GM20431 (cell line): ENCODE measurements around the gene PIGU.

Source experiments
- in situ Hi-C: fragments of 300-500 bp; cut with MseI, MboI; formaldehyde crosslinking; loops from one replicate; pipeline ENCODE4 v1.15.0; 2020; ENCODE audit warnings: low sequenced_read_pairs; ENCODE audit not compliant: unreplicated experiment

PIGU gene

GRCh38 chr20:34581341-34582184, 95.3 kb downstream of the PIGU start:
- in situ Hi-C loops = no loop called here

GRCh38 chr20:34579979-34580940, 96.6 kb downstream of the PIGU start:
- in situ Hi-C loops = no loop called here

DNA sequence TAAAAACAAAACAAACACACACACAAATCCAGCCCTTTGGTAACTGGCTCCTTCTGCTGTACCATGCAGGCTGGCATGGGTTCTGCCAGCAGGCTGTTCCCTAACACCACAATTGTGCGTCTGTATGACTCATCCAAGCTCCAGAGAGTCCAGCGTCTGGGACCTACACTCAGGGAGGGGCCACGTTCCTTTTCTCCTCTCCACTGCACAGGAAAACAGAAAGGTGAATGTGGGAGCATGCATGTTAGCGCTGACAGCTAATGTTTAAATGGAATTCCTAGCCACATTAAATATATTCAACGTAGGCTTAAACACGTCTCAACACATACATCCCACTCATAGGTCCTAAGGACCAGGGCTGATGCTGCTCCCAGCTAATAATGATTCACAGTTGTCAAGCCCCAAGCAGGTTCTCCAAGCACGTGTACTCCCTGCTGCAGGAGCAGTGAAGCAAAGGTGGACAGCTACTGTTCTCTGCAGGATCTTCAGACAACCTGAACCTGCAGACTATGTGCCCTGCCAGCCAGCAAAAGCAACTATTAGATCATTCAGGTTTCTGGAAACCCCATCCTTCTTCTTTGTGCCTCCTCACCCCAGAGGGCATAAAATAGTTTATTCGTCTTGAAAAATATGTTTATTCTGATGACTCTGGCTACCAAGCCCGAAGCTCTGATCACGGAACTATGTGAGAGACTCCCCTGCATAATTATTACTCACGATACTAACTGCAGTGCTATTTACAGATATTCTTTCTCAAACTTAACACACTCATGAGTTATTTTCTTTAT, 97.5 kb downstream of the PIGU start:
- in situ Hi-C loops = no loop called here

DNA sequence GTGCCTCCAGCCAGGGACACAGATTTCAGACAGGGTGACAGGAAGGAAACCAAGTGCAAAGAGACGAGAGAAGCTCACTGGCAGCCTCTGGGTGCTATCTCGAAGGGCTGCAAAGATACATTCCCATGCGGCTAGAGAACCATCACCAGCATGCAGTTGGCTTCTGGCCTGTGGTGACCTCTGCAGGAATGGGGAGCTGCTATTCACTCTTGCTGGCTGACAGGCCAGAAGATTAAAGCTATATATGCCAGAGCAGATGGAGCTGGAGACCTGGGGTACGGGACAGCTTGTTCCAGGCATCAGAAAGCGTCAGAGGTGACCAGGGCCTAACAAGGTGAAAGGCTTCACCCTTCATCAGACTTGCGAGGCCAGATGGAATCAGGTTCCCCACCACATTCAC, 98.4 kb downstream of the PIGU start:
- in situ Hi-C loops = no loop called here

- in situ Hi-C loops = no loop called here
These were observed 98.9 kb downstream of the PIGU start for GRCh38 chr20:34578025-34578424.

GRCh38 chr20:34577061-34577460, 99.8 kb downstream of the PIGU start:
- in situ Hi-C loops = no loop called here

DNA sequence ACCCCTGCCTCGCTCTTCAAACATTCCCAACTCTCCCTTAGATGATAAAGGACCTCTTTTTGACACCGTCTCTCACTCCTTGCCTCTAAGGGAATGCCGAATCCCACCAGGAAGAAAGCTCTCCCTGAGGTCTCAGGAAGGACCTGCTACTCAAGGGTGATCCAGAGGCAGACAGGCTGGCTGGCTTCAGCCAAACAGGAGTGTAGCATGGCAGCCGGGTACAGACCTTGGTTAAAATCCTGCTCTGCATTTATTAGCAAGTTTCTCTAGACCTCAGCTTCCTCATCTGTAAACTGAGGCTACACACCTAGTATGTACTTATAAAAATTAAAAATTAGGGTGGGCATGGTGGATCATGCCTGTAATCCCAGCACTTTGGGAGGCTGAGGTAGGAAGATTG, 101.1 kb downstream of the PIGU start:
- in situ Hi-C loops = no loop called here

DNA sequence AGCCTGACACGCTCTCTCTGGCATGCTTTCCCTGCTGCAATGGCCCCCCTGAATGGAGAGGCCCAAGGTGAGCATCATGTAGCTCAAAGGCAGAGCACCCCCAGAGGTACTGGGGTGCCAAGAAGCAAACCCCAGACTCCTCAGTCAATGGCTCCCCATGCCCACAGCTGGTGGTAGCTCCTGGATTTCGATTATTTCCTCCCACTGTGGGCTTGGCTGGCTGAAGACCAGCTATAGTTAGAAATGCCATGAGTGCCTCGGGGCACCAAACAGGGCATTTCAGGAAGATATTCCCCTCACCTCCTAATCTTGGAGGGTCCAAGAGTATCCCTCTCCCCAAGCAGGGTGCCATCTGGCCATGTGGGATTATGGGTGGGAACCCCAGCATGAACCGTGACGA, 101.6 kb downstream of the PIGU start:
- in situ Hi-C loops = no loop called here

DNA sequence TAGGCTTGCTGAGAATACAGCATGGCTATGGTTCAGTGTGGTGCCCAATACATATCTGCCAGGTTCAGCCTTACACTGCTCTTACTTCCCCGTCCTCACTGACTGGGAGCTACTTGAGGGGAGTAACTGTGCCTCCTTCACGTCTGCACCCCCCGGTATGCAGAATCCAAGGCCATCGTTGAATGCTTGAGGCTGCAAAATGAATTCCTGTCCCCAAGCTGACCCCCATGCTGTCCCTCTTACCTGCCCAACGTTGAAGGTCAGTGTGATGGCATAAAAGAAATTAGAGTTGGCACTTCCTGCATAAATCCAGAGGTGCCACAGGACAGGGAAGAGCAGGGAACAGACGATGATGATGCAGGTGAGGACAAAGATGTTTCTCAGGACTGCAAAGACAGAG, 102.0 kb downstream of the PIGU start:
- in situ Hi-C loops = no loop called here

- in situ Hi-C loops = no loop called here
These were observed 102.5 kb downstream of the PIGU start for GRCh38 chr20:34574426-34574825.

GRCh38 chr20:34573541-34574300, 103.2 kb downstream of the PIGU start:
- in situ Hi-C loops = no loop called here

- in situ Hi-C loops = no loop called here
These were observed 105.1 kb downstream of the PIGU start for GRCh38 chr20:34571753-34572152.

DNA sequence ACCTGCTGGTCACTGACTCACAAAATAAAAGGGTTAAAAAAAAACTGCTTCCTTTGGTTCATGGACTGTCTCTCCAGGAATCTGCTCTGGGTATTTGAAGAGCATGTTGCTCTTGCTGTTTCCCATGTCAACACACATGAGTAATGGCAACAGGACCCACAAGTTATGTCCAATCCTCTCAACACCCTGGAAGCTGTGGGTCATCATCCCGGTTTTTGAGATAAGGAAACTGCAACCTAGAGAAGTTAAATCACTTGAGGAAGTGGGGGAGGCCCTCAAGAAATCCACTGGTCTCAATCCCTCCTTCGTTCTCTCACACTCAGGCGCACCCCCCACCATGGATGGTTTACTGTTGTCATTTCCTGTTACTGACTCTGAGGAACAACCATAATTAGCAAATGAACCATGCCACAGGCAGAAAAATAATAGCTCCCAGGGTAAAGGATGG, 106.0 kb downstream of the PIGU start:
- in situ Hi-C loops = no loop called here

DNA sequence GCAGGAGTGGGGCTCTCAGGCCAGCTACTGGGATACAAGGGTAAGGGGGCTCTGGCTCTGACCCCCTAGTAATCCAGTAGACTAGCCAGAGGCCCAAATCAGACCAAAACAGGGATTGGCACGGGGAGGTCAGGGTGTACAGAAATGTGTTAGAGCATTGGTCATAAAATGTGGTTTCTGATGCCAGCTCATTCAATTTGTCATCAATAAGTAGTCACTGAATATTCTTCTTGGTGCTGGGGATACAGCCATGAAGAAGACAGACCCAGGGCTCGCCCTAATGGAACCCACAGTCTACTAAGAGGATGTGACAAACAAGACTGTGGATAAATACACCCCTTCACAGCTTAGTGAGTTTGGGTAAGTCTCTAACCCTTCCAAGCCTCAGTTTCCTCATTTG, 107.3 kb downstream of the PIGU start:
- in situ Hi-C loops = no loop called here

GRCh38 chr20:34567892-34568865, 108.7 kb downstream of the PIGU start:
- in situ Hi-C loops = no loop called here

GRCh38 chr20:34566978-34567891, 109.7 kb downstream of the PIGU start:
- in situ Hi-C loops = no loop called here

DNA sequence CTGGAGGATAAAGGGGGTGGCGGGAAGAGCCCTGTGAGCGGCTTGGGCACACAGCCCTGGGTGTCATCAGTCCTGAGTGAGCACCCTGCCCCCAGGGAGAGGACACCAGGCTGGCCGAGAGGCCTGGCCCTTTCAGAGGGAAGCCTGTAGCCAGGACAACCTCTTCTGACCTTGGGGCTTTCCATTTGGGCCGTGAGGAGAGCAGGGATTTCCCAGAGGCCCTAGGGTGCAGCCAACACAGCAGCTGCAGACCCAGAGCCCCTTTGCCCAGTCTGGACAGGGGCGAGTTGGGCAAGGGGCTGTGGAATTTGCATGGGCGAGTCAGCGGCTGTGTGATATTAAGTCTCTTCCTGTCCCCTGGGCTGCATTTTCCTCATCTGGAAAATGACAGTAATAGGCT, 112.1 kb downstream of the PIGU start:
- in situ Hi-C loops = no loop called here
